GM10847 (cell line): Measurements from ENCODE around the gene ITCH.

ENCODE experiments used
- POLR2A ChIP-seq: IDR thresholded peaks from 2 replicates; pipeline ENCODE4 v1.6.1; 2011; ENCODE audit not compliant: insufficient read length; ENCODE audit errors: extremely low read depth

Gene ITCH

GRCh38 chr20:34522969-34523871 is 160.1 kb downstream of the ITCH start:
- no peak for TF ChIP-seq POLR2A

- TF ChIP-seq POLR2A: no peak
Measured at GRCh38 chr20:34524426-34524825, 161.4 kb downstream of the ITCH start.

- no peak for TF ChIP-seq POLR2A
Measured at GRCh38 chr20:34525342-34525708, 162.3 kb downstream of the ITCH start.

GRCh38 chr20:34525709-34526416 is 162.8 kb downstream of the ITCH start:
- TF ChIP-seq POLR2A: no peak

- no peak for TF ChIP-seq POLR2A
Measured at GRCh38 chr20:34526466-34526865, 163.4 kb downstream of the ITCH start.

GRCh38 chr20:34527016-34527415 is 163.9 kb downstream of the ITCH start:
- TF ChIP-seq POLR2A: no peak

- TF ChIP-seq POLR2A: no peak
Measured at GRCh38 chr20:34528921-34529297, 165.8 kb downstream of the ITCH start.

- no peak for TF ChIP-seq POLR2A
Measured at GRCh38 chr20:34529742-34530141, 166.7 kb downstream of the ITCH start.

GRCh38 chr20:34530342-34530741 is 167.3 kb downstream of the ITCH start:
- TF ChIP-seq POLR2A: no peak

GRCh38 chr20:34531608-34532265 is 168.7 kb downstream of the ITCH start:
- TF ChIP-seq POLR2A: no peak

GRCh38 chr20:34532320-34532719 is 169.2 kb downstream of the ITCH start:
- no peak for TF ChIP-seq POLR2A

- TF ChIP-seq POLR2A: no peak
Measured at GRCh38 chr20:34532756-34533155, 169.7 kb downstream of the ITCH start.

- no peak for TF ChIP-seq POLR2A
Measured at GRCh38 chr20:34534391-34535165, 171.5 kb downstream of the ITCH start.

- no peak for TF ChIP-seq POLR2A
Measured at GRCh38 chr20:34535301-34535840, 172.3 kb downstream of the ITCH start.

- no peak for TF ChIP-seq POLR2A
Measured at GRCh38 chr20:34535857-34536256, 172.8 kb downstream of the ITCH start.
